ENCODE data around the gene POU3F2. TPM values are rescaled to one million over a fixed set of nuclear protein-coding genes. Genes with fewer than 3 reads are reported as not detected.

Gene POU3F2
- total and polyA plus RNA-seq, 9 of the 15 experiments (the other 6 are each of a cell fraction or from before 2014, with no cell fraction given), result 0.08 to 0.46 (median 0.36) TPM

DNA sequence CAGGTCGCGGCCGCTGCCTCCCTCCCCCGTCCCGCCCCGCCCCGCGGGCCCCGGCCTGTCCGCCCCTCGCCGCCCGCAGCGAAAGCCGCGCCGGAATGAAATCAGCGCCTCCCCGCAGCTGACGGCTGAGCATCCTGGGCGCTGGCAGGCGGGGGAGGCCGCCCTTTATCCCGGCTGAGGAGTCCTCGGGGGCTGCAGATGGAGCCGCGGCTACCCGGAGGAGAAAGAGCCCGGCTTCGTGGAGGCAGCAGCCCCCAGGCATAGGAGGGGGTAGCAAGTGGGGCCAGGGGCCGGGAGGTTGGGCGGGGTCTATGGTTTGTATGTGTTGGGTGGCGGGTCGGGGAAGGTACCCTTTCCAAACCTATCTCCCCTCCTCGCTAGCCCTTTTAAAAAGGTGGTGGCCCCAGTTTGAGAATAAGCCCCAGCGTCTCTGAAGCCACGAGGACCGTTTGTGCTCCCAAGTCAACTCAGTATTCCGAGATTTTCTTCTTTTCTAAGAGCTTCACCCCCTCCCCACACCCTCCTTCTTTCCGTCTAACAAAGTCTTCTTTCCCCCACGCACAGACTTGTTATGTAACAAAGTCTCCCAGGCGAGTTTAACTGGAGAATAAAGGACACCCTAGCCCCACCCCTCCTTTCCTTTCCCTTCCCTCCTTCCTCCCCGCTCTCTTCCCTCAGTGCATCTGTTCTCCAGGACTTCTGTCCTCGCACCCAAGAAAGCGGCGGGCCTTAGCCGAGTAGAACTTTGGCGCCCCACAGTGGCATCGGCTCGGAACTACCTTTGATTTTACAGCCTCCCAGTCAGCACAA lies 11.0 kb downstream of the POU3F2 start (continued):
- TF ChIP-seq, protein P1, sequence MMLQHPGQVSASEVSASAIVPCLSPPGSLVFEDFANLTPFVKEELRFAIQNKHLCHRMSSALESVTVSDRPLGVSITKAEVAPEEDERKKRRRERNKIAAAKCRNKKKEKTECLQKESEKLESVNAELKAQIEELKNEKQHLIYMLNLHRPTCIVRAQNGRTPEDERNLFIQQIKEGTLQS (IDR thresholded peaks at IDR 0.05), result no peak
- TF ChIP-seq, protein P1 (CRISPR knock-in tag; conservative IDR thresholded peaks at IDR 0.05), result no peak
- TF ChIP-seq RB1 (IDR thresholded peaks at IDR 0.05; ENCODE audit: low read depth), result peak; percentile 22; the same call in 1 of the 2 replicates

DNA sequence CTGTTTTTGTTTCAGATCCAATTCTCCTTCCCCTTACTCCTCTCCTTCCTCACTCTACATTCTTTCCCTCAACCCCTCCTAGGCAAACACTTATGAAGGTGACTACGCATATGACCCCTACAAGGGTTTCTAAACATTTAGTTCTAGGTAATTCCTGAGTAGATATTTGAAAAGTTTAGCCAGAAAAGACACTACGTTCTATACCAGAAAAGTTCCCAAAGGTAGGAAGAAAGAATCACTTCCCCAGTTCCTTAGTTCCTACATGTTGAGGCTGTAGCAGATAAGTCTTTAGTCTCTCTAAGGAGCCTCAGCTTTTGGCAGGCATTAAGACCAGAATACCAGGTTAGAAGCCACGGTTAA lies 11.6 kb downstream of the POU3F2 start:
- H3K4me3 ChIP-seq, result no peak overlapping the region
- CTCF ChIA-PET (ENCODE audit: low intra/inter-chr PET ratio), result interaction anchor here (0.7 to 1.2 kb wide), 3 partner anchors 76 to 1778 kb away, joined by 4 to 5 read pairs (median 5); no protein-coding TSS in a partner anchor
- H3K9ac ChIP-seq (ENCODE audit: insufficient read depth in 1 of 2, low read depth in 2 of 2, low read length in 2 of 2), result no peak overlapping the region
- H3K27ac ChIP-seq (ENCODE audit: extremely low read depth, low read depth, low read length), result no peak overlapping the region
- H3K4me2 ChIP-seq (ENCODE audit: insufficient read depth, low read length), result no peak overlapping the region
- H3K79me2 ChIP-seq (ENCODE audit: control insufficient read depth, insufficient read depth, low read length), result no peaks in the 10 kb centered on the region
- intact Hi-C loops (cut with micrococcal nuclease), result loop anchor here (5.0 kb wide), 3 partner anchors 271 to 1779 kb away; no protein-coding TSS in a partner anchor
- WGBS (ENCODE audit: insufficient coverage, low coverage, missing lambda C conversion rate), result 35% methylated on average over 3 of the region's 3 CpGs
- H2AFZ ChIP-seq (ENCODE audit: low read depth, low read length), result no peak overlapping the region
- DNase-seq (ENCODE audit: extremely low read depth in 1 of 4, low spot score in 3 of 4) (no peak), ATAC-seq (no peak), FAIRE-seq (no peak)
- no peaks in the 10 kb centered on the region; the same call in 1 of the 2 replicates for H3K9me3 ChIP-seq (replicated peaks; ENCODE audit: control insufficient read depth, insufficient read depth, low read depth, low read length)
- H3K4me1 ChIP-seq (replicated peaks in 1 of 2; ENCODE audit: control insufficient read depth in 2 of 2, insufficient read depth in 2 of 2, low read length in 2 of 2), result peaks cover 0 to 15% of the 10 kb centered on the region in 2 experiments; a peak in 1 of 5 replicates
- H4K20me1 ChIP-seq (replicated peaks; ENCODE audit: control insufficient read depth, insufficient read depth, low read length), result no peaks in the 10 kb centered on the region
- H3K36me3 ChIP-seq (ENCODE audit: control insufficient read depth, insufficient read depth, low read length), result no peaks in the 10 kb centered on the region
- TF ChIP-seq XRCC3 (IDR thresholded peaks at IDR 0.05) (no peak), TEAD4 (IDR thresholded peaks at IDR 0.05; ENCODE audit: low read length) (no peak), TEAD4 (CRISPR knock-in tag; IDR thresholded peaks at IDR 0.05; ENCODE audit: borderline replicate concordance) (no peak), KDM2B (CRISPR knock-in tag; IDR thresholded peaks at IDR 0.05) (no peak), CREB3 (tag; conservative IDR thresholded peaks at IDR 0.05; ENCODE audit: low read depth) (no peak), ASH1L (IDR thresholded peaks at IDR 0.05; ENCODE audit: borderline replicate concordance, low read depth, partially characterized antibody) (no peak), ZBTB33 (CRISPR knock-in tag; IDR thresholded peaks at IDR 0.05) (no peak), HDAC1 (IDR thresholded peaks at IDR 0.05) (no peak), ETV6 (IDR thresholded peaks at IDR 0.05; ENCODE audit: borderline replicate concordance in 1 of 2, low read depth in 2 of 2, low read length in 1 of 2) (no peak), ETV6 (CRISPR knock-in tag; IDR thresholded peaks at IDR 0.05; ENCODE audit: borderline replicate concordance) (no peak), KLF16 (IDR thresholded peaks at IDR 0.05) (no peak)
- POLR2A ChIA-PET, result no interaction called here
- in situ Hi-C loops (cut with MboI), result no loop called here
- BruUV-seq (replicated peaks), result no TSS peak
- H3K9me1 ChIP-seq (ENCODE audit: control insufficient read depth, insufficient read depth, low read length), result no peaks in the 10 kb centered on the region
- H3K27me3 ChIP-seq (ENCODE audit: control insufficient read depth in 2 of 2, insufficient read depth in 2 of 2, low read length in 2 of 2), result peaks cover 0 to 25% of the 10 kb centered on the region in 2 experiments; a peak in 2 of 5 replicates
